IPS-18a (cell line): ENCODE measurements around the gene ANKS6.

Source experiments
- H3K27ac ChIP-seq: one replicate; pipeline ENCODE4 v1.5.1; 2013; ENCODE audit warnings: low read length
- H3K27me3 ChIP-seq: one replicate; pipeline ENCODE4 v1.6.1; 2013; ENCODE audit warnings: mild to moderate bottlenecking, low read length; ENCODE audit not compliant: control insufficient read depth, insufficient read depth
- H3K36me3 ChIP-seq: one replicate; pipeline ENCODE4 v1.6.1; 2013; ENCODE audit warnings: low read depth, low read length; ENCODE audit not compliant: control insufficient read depth
- H3K4me1 ChIP-seq: one replicate; pipeline ENCODE4 v1.6.1; 2013; ENCODE audit warnings: low read depth, low read length; ENCODE audit not compliant: control insufficient read depth
- H3K4me3 ChIP-seq: one replicate; pipeline ENCODE4 v1.5.1; 2013; ENCODE audit warnings: low read length
- H3K9ac ChIP-seq: one replicate; pipeline ENCODE4 v1.6.1; 2013; ENCODE audit warnings: mild to moderate bottlenecking, low read length, moderate library complexity
- H3K9me3 ChIP-seq: one replicate; pipeline ENCODE4 v1.6.1; 2013; ENCODE audit warnings: low read depth, low read length; ENCODE audit not compliant: control insufficient read depth

Gene ANKS6

GRCh38 chr9:98831696-98832095 lies 35.3 kb upstream of the ANKS6 start:
- Histone ChIP-seq H3K9me3 (no peaks in the 10 kb centered on the region), H3K9ac (no peak overlapping the region), H3K27me3 (no peaks in the 10 kb centered on the region), H3K4me1 (no peaks in the 10 kb centered on the region), H3K27ac (no peak overlapping the region), H3K4me3 (no peak overlapping the region), H3K36me3 (no peaks in the 10 kb centered on the region)

- Histone ChIP-seq H3K9ac (no peak overlapping the region), H3K4me3 (no peak overlapping the region), H3K27me3 (no peaks in the 10 kb centered on the region), H3K9me3 (no peaks in the 10 kb centered on the region), H3K4me1 (no peaks in the 10 kb centered on the region), H3K36me3 (no peaks in the 10 kb centered on the region), H3K27ac (no peak overlapping the region)
Observed at GRCh38 chr9:98830554-98830953, 34.2 kb upstream of the ANKS6 start.

GRCh38 chr9:98829766-98830165 lies 33.4 kb upstream of the ANKS6 start:
- H3K27me3 ChIP-seq = no peaks in the 10 kb centered on the region
- no peak overlapping the region for H3K4me3 ChIP-seq
- H3K9me3 ChIP-seq = no peaks in the 10 kb centered on the region
- H3K27ac ChIP-seq = no peak overlapping the region
- no peak overlapping the region for H3K9ac ChIP-seq
- H3K36me3 ChIP-seq = no peaks in the 10 kb centered on the region
- no peaks in the 10 kb centered on the region for H3K4me1 ChIP-seq

- Histone ChIP-seq H3K27ac (no peak overlapping the region), H3K4me1 (no peaks in the 10 kb centered on the region), H3K36me3 (no peaks in the 10 kb centered on the region), H3K9ac (no peak overlapping the region), H3K9me3 (no peaks in the 10 kb centered on the region), H3K27me3 (no peaks in the 10 kb centered on the region), H3K4me3 (no peak overlapping the region)
Observed at GRCh38 chr9:98826716-98827115, 30.4 kb upstream of the ANKS6 start.

DNA sequence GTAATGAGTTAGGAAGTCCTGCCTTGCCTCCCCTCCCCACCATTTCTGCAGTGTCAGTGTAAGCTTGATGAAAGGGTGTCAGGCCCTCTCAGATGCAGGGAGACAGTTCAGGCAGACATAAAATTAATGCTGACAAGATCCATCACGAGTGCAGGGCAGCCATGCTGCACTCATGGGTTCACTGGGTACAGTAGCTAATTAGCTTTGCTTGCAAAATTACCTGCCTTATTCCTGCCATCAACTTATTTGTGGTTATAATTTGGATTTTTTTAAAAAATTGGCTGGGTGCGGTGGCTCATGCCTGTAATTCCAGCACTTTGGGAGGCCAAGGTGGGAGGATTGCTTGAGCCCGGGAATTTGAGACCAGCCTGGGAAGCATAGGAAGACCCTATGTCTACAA lies 29.1 kb upstream of the ANKS6 start:
- Histone ChIP-seq H3K4me1 (no peaks in the 10 kb centered on the region), H3K27ac (no peak overlapping the region), H3K4me3 (no peak overlapping the region), H3K9ac (no peak overlapping the region), H3K36me3 (no peaks in the 10 kb centered on the region), H3K27me3 (no peaks in the 10 kb centered on the region), H3K9me3 (no peaks in the 10 kb centered on the region)

GRCh38 chr9:98823666-98824334 lies 27.4 kb upstream of the ANKS6 start:
- H3K9me3 ChIP-seq = no peaks in the 10 kb centered on the region
- H3K4me1 ChIP-seq = no peaks in the 10 kb centered on the region
- no peaks in the 10 kb centered on the region for H3K36me3 ChIP-seq
- no peak overlapping the region for H3K27ac ChIP-seq
- H3K9ac ChIP-seq = no peak overlapping the region
- H3K4me3 ChIP-seq = no peak overlapping the region
- H3K27me3 ChIP-seq = no peaks in the 10 kb centered on the region

- Histone ChIP-seq H3K36me3 (no peaks in the 10 kb centered on the region), H3K4me3 (no peak overlapping the region), H3K27ac (no peak overlapping the region)
Observed at GRCh38 chr9:98822661-98823060, 26.3 kb upstream of the ANKS6 start.

DNA sequence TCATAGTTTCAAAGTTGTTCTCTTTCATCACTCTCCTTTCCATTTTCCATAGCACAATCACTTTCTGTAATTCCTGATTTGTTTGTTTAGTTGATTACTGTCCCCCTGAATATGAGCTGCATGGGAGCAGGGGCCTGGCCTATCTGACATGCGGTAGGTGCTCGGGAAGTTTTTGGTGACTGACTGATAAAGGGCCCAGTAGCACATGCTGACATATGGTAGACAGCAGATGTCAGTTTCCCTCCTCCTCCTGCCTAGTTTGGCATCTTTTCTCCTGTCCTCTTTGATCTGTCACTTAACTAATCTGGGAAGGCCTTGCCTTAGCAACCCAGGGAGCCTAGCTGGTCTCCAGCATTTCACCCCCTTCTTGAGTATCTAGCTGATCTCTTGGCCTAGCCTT lies 25.5 kb upstream of the ANKS6 start:
- Histone ChIP-seq H3K4me1 (no peaks in the 10 kb centered on the region), H3K27ac (no peak overlapping the region), H3K27me3 (no peaks in the 10 kb centered on the region), H3K9me3 (no peaks in the 10 kb centered on the region), H3K36me3 (no peaks in the 10 kb centered on the region), H3K9ac (no peak overlapping the region), H3K4me3 (no peak overlapping the region)

More at GRCh38 chr9:98822661-98823060, 26.3 kb upstream of the ANKS6 start:
- Histone ChIP-seq H3K4me1 (no peaks in the 10 kb centered on the region), H3K27me3 (no peaks in the 10 kb centered on the region), H3K9ac (no peak overlapping the region), H3K9me3 (no peaks in the 10 kb centered on the region)

GRCh38 chr9:98819231-98819630 lies 22.9 kb upstream of the ANKS6 start:
- Histone ChIP-seq H3K4me1 (no peaks in the 10 kb centered on the region), H3K27me3 (no peaks in the 10 kb centered on the region), H3K9ac (no peak overlapping the region), H3K9me3 (no peaks in the 10 kb centered on the region), H3K27ac (no peak overlapping the region), H3K4me3 (no peak overlapping the region), H3K36me3 (no peaks in the 10 kb centered on the region)

DNA sequence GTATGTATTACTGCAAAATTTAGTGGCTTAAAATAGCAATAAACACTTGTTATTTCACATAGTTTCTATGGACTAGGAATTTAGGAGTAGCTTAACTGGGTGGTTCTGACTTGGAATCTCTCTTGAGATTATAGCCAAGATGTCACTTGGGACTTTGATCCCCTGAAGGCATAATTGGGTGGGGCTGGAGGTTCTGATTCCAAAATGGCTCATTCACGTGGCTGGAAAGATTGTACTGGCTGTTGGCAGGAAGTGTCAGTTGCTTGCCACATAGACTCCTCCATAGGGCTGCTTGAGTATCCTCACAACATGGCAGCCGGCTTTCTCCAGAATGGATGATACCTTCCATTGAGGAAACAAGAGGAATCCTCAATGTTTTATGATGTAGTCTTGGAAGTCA lies 22.4 kb upstream of the ANKS6 start:
- Histone ChIP-seq H3K9me3 (no peaks in the 10 kb centered on the region), H3K4me1 (no peaks in the 10 kb centered on the region), H3K4me3 (no peak overlapping the region), H3K9ac (no peak overlapping the region), H3K27ac (no peak overlapping the region), H3K27me3 (no peaks in the 10 kb centered on the region), H3K36me3 (no peaks in the 10 kb centered on the region)

DNA sequence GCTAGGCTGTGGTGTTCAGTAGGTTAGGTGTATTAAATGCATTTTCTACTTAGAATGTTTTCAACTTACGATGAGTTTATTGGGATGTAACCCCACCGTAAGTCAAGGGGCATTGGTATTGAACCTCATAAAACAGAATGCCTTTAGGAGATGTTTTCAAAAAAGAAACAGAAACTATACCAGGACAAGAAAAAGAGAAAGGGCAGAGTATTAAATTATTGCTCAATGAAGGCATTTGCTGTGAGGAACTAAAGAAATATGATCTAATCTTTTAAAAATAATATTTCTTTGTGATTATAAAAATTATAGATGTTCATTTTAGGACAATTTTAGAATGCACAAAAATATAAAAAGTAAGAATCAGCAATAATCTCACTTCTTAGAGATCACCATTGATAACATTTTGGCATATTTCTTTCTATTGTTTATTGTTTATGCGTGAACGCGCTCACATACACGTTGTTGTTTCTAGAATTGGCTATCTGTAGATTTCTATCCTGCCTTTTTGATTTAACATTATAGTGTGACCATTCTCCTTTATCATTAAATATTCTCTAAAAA lies 19.1 kb upstream of the ANKS6 start:
- H3K9ac ChIP-seq = no peak overlapping the region
- no peaks in the 10 kb centered on the region for H3K36me3 ChIP-seq
- H3K4me1 ChIP-seq = no peaks in the 10 kb centered on the region
- no peaks in the 10 kb centered on the region for H3K9me3 ChIP-seq
- no peak overlapping the region for H3K4me3 ChIP-seq
- H3K27ac ChIP-seq = no peak overlapping the region
- H3K27me3 ChIP-seq = no peaks in the 10 kb centered on the region

- Histone ChIP-seq H3K27ac (no peak overlapping the region), H3K4me1 (peaks cover 16% of the 10 kb centered on the region), H3K9me3 (no peaks in the 10 kb centered on the region), H3K27me3 (peaks cover 13% of the 10 kb centered on the region), H3K36me3 (no peaks in the 10 kb centered on the region), H3K4me3 (no peak overlapping the region), H3K9ac (no peak overlapping the region)
Observed at GRCh38 chr9:98811051-98811650, 14.8 kb upstream of the ANKS6 start.
